Spleen (tissue), 7 donors: ENCODE measurements around the gene SUPT3H.

Experiments used
- CTCF ChIP-seq, 11 experiments: fragments of 200-600 bp in 7 of 11; fragments of 450-650 bp in 4 of 11; sonication (generic) in 4 of 11; IDR thresholded peaks in 8 of 11; conservative IDR thresholded peaks in 3 of 11; 1 replicate in 7 of 11; 2 replicates in 4 of 11; pipeline versions ENCODE4 v1.4.0 to v1.8.0; 2016 to 2021; ENCODE audit warnings: antibody characterized with exemption in 11 of 11, inconsistent platforms in 4 of 11, mild to moderate bottlenecking in 1 of 11
- POLR2A ChIP-seq, 3 donors: fragments of 450-650 bp; IDR thresholded peaks; one replicate each; pipeline ENCODE4 v1.5.1; 2017; ENCODE audit warnings: antibody characterized with exemption in 3 of 3, mild to moderate bottlenecking in 1 of 3
- donor health status: DM: no; HTN: no; CAD: no; lungs with moderate emphysema.
- donor health status: DM: no; HTN: no; CAD: no.
- donor health status: DM: no; HTN: no; CAD: no.

GRCh38 chr6:45255434-45255833 is 122.3 kb downstream of the SUPT3H start:
- no peak for TF ChIP-seq CTCF (IDR thresholded peaks at IDR 0.05 in 8 of 11, conservative IDR thresholded peaks at IDR 0.05 in 3 of 11)
- TF ChIP-seq POLR2A (IDR thresholded peaks at IDR 0.05) = no peak
